ENCODE measurements around the gene GATB.

The GATB gene

GRCh38 chr4:151721916-151722315, 38.9 kb downstream of the GATB start:
- no peaks in the 10 kb centered on the region for H3K9me3 ChIP-seq
- TF ChIP-seq CTCF (IDR thresholded peaks at IDR 0.05) = no peak
- no peaks in the 10 kb centered on the region for H3K36me3 ChIP-seq
- H3K27me3 ChIP-seq = no peaks in the 10 kb centered on the region
- no peak overlapping the region for H3K27ac ChIP-seq
- H3K4me1 ChIP-seq (ENCODE audit: control insufficient read depth in 1 of 2, insufficient read depth in 1 of 2, low read depth in 1 of 2, low read length in 1 of 2) = no peaks in the 10 kb centered on the region
- no peak overlapping the region for H3K4me3 ChIP-seq (ENCODE audit: low read depth in 1 of 2, low read length in 1 of 2)

DNA sequence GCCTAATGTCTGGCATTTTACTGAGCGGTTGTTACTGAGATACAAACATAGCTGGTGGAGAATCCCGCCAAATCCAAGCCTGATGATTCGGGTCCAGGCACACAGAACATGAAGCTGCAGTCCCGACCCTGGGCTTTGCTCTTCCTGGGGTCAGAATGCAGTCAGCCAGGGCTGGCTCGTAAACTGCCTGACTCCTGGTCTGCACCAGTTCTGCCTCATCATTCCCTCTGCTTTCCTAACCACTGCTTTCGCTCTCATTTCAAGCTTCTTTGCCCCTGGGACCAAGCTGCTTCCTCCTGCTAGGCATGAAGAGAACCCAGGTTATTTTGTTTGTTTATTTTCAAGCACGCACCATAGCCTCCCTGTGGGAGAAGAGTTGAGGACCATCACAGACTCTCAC, 39.3 kb downstream of the GATB start:
- H3K27ac ChIP-seq = no peak overlapping the region
- H3K4me1 ChIP-seq (ENCODE audit: control insufficient read depth in 1 of 2, insufficient read depth in 1 of 2, low read depth in 1 of 2, low read length in 1 of 2) = no peaks in the 10 kb centered on the region
- no peaks in the 10 kb centered on the region for H3K36me3 ChIP-seq
- TF ChIP-seq CTCF (IDR thresholded peaks at IDR 0.05) = no peak
- no peaks in the 10 kb centered on the region for H3K27me3 ChIP-seq
- H3K9me3 ChIP-seq = no peaks in the 10 kb centered on the region
- H3K4me3 ChIP-seq (ENCODE audit: low read depth in 1 of 2, low read length in 1 of 2) = no peak overlapping the region

DNA sequence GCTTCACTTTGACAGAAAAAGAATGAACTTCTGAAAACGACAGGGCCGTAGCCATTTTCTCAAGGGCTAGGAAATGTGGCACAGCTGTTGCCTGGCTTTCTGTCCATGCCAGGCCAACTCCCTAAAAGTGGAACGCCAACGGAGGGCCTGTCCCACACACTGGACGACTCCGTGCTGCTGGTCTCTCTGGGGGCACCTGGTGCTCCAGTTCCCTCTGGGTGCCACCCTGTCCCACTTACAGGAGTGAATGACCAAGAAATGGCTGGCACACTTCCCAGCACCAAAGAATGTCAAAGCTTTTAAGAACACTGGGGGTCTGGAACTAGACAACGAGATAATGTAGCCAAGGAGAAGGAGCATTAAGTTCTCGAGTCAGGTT, 40.9 kb downstream of the GATB start:
- Histone ChIP-seq H3K4me3 (ENCODE audit: low read depth in 1 of 2, low read length in 1 of 2) (no peak overlapping the region), H3K27me3 (no peaks in the 10 kb centered on the region), H3K27ac (no peak overlapping the region), H3K9me3 (no peaks in the 10 kb centered on the region), H3K4me1 (ENCODE audit: control insufficient read depth in 1 of 2, insufficient read depth in 1 of 2, low read depth in 1 of 2, low read length in 1 of 2) (no peaks in the 10 kb centered on the region), H3K36me3 (no peaks in the 10 kb centered on the region)
- no peak for TF ChIP-seq CTCF (IDR thresholded peaks at IDR 0.05)

DNA sequence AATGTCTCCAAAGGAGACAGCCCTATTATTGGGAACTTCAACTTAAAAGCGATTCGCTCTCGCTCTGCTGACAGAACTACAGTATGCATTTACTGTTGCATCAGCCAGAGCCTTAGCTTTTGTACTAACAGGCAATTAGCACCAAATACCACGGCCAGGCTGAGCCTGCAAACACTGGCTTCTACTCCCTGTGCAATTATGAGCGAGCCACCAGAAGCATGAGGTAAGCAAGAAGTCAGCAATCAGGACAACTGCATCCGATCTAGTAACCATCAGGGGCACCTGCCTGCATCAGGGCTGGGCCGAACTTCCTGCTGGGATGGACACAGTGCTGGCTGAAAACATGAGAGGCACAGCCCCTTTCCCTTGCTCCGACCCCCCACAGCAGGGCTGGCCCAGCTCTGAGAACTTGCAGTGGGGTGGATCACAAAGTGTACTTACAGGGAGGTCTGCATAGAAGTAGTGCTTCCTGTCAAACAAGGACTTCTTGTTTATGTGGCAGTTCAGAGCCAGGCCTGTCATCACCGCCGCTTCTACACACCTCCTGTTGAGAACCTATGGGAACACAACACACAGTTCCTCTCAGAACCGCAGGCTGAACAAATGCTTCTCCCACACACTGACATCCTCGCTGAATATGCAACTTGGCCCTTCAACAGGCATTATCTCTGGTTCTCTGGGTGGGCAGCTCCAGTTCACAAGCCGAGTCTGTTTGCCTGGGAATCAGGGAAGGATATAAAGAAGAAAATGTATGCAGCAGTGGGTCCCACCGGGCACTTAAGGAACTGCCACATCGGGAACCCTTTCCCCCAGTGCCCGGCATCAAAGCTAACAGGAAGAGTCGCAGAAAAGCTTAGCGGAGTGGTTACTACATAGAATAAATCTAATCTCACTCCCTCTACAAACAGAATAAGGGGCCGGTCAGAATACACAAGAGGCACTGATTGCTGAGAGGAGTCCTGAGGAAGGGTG, 41.5 kb downstream of the GATB start:
- TF ChIP-seq CTCF (IDR thresholded peaks at IDR 0.05) = no peak
- H3K27me3 ChIP-seq = no peaks in the 10 kb centered on the region
- H3K4me1 ChIP-seq (ENCODE audit: control insufficient read depth in 1 of 2, insufficient read depth in 1 of 2, low read depth in 1 of 2, low read length in 1 of 2) = no peaks in the 10 kb centered on the region
- no peak overlapping the region for H3K4me3 ChIP-seq (ENCODE audit: low read depth in 1 of 2, low read length in 1 of 2)
- no peaks in the 10 kb centered on the region for H3K36me3 ChIP-seq
- H3K27ac ChIP-seq = no peak overlapping the region
- no peaks in the 10 kb centered on the region for H3K9me3 ChIP-seq

GRCh38 chr4:151717909-151718628, 42.7 kb downstream of the GATB start:
- Histone ChIP-seq H3K27me3 (no peaks in the 10 kb centered on the region), H3K4me1 (ENCODE audit: control insufficient read depth in 1 of 2, insufficient read depth in 1 of 2, low read depth in 1 of 2, low read length in 1 of 2) (no peaks in the 10 kb centered on the region), H3K27ac (no peak overlapping the region), H3K36me3 (no peaks in the 10 kb centered on the region), H3K9me3 (no peaks in the 10 kb centered on the region), H3K4me3 (ENCODE audit: low read depth in 1 of 2, low read length in 1 of 2) (no peak overlapping the region)
- TF ChIP-seq CTCF (IDR thresholded peaks at IDR 0.05) = no peak

Data from neutrophil (primary cell).